ENCODE results near the gene CD3D.

The CD3D gene

GRCh38 chr11:118318581-118319336 is 23.7 kb downstream of the CD3D start:
- POLR2A ChIA-PET = no interaction called here
- CTCF ChIA-PET = interaction anchor here (1.2 kb wide), 1 partner anchor 19 kb away, joined by 3 read pairs; no protein-coding TSS in a partner anchor
- DNase-seq (ENCODE audit: extremely low spot score) = no peak
- TF ChIP-seq CTCF (IDR thresholded peaks at IDR 0.05; ENCODE audit: control extremely low read depth, extremely low read depth, low read depth, missing control alignments) = no peak

DNA sequence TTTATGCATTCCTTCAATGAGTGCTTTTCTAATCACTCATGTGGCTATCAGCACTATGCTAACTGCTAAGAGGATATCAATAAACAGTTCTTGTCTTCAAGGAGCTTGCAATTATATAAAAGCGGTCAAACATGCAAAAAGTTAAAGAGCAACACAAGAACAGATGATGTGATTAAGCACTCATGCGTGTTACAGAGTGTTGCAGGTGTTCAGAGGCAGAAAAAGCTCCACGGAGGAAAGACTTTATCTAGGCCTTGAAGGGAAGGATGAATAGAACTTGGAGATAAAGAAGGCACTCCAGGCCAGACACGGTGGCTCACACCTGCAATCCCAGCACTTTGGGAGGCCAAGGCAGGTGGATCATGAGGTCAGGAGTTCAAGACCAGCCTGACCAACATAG is 24.4 kb downstream of the CD3D start:
- ChIA-PET POLR2A (no interaction called here), CTCF (interaction anchor here (1.2 kb wide), 1 partner anchor 19 kb away, joined by 3 read pairs; no protein-coding TSS in a partner anchor)
- no peak for TF ChIP-seq CTCF (IDR thresholded peaks at IDR 0.05; ENCODE audit: control extremely low read depth, extremely low read depth, low read depth, missing control alignments)
- DNase-seq (ENCODE audit: extremely low spot score) = no peak

DNA sequence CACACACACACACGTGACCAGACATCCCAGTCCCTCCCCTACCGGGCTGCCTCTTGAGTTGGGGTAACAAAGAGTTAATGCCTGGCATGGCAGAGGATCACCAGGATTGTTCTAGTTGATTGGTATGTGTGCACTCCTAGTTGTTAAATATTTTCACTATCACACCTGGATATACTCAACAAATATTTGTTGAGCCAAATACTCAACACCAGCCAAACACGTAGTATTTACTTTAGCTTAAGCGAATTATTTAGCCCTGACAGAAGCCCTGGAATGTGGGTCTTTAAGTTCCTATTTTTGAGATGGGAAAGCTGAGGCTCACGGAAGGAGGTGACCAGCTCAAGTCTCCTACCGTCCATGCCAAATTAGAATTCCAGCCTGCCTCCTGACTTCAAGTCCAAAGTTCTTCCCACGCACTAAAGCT is 27.5 kb downstream of the CD3D start:
- no peak for TF ChIP-seq CTCF (IDR thresholded peaks at IDR 0.05; ENCODE audit: control extremely low read depth, extremely low read depth, low read depth, missing control alignments)
- CTCF ChIA-PET = interaction anchor here (1.3 kb wide), 1 partner anchor 36 kb away, joined by 3 read pairs; no protein-coding TSS in a partner anchor
- POLR2A ChIA-PET = no interaction called here
- no peak for DNase-seq (ENCODE audit: extremely low spot score)

DNA sequence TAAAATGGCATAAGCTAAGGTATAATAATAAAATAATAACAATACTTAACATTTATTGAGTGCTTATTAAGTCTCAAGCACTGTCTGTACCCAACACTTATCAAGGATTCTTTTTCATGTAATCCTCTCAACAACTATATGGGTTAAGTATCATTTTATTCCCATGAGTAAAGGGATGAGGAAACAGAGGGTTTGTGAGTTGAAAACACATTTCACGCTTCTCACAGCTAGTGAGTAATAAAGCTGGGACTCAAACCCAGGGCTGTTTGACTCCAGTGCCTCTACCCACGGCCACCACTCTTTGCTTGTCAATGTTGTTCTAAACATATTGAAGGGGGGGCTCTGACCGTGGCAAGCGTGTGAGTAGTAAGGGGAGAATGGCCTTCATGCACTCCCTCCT is 29.3 kb downstream of the CD3D start:
- ChIA-PET POLR2A (no interaction called here), CTCF (interaction anchor here (1.0 to 1.2 kb wide), 2 partner anchors 10 to 13 kb away, joined by 3 read pairs; no protein-coding TSS in a partner anchor)
- no peak for DNase-seq (ENCODE audit: extremely low spot score)
- TF ChIP-seq CTCF (IDR thresholded peaks at IDR 0.05; ENCODE audit: control extremely low read depth, extremely low read depth, low read depth, missing control alignments) = no peak

GRCh38 chr11:118312328-118312727 is 30.2 kb downstream of the CD3D start:
- TF ChIP-seq CTCF (IDR thresholded peaks at IDR 0.05; ENCODE audit: control extremely low read depth, extremely low read depth, low read depth, missing control alignments) = no peak
- CTCF ChIA-PET = interaction anchor here (1.1 to 2.7 kb wide), 5 partner anchors 9 to 50 kb away, joined by 3 to 12 read pairs (median 6); no protein-coding TSS in a partner anchor
- POLR2A ChIA-PET = interaction anchor here (0.6 kb wide), 1 partner anchor 123 kb away, joined by 4 read pairs; no protein-coding TSS in a partner anchor
- DNase-seq (ENCODE audit: extremely low spot score) = no peak

DNA sequence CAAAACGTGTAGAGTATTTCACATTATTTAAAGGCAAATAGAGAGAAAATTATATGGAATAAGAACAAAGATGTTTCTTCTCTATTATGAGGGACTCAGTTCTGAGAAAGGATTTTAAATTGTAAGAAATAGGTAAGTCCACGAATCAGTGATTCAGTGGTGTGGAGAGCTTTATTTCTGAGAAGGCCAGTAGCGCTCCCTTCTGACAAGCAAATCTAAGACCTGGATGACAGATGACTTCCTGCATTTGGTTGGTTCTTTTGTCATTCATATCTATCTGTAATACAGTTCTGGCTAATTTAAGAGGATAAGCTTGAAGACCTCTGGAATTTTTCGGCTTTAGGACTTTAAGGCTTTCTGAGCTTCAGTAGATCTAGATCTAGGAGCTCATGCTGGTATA is 31.0 kb downstream of the CD3D start:
- ChIA-PET POLR2A (interaction anchor here (0.6 kb wide), 1 partner anchor 124 kb away, joined by 4 read pairs; no protein-coding TSS in a partner anchor), CTCF (interaction anchor here (1.0 to 2.7 kb wide), 10 partner anchors 8 to 104 kb away, joined by 3 to 12 read pairs (median 4); no protein-coding TSS in a partner anchor)
- TF ChIP-seq CTCF (IDR thresholded peaks at IDR 0.05; ENCODE audit: control extremely low read depth, extremely low read depth, low read depth, missing control alignments) = no peak
- DNase-seq (ENCODE audit: extremely low spot score) = no peak
